HG03159 (cell line): ENCODE results near the gene ZNF248.
A peak's percentile ranks its signal among the peaks of the same experiment; 100 is the strongest.

Experiments
- ATAC-seq: cut with Tn5 transposase; IDR thresholded peaks from one replicate; pipeline ENCODE4 v1.9.1; 2021; ENCODE audit warnings: mild to moderate bottlenecking, moderate library complexity; ENCODE audit not compliant: unreplicated experiment

The ZNF248 gene

DNA sequence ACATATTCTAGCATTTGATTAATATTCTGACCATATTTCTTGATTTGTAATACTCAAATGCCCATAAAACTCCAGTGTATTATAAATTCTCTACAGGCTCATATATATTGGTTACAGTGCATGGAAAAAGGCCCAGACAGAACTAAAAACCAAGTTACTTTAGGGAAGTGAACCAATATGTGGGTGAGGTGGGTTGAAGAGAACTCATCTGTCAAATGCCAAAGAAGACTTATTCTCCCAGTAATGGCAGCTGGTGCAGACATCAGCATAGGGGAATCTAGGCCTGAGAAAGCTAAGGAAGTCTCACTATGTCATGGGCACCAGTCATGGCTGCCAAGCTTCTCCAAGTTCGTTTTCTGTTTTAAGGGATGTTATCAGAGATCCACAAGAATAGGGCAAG is 30.6 kb downstream of the ZNF248 start:
- no peak for ATAC-seq

DNA sequence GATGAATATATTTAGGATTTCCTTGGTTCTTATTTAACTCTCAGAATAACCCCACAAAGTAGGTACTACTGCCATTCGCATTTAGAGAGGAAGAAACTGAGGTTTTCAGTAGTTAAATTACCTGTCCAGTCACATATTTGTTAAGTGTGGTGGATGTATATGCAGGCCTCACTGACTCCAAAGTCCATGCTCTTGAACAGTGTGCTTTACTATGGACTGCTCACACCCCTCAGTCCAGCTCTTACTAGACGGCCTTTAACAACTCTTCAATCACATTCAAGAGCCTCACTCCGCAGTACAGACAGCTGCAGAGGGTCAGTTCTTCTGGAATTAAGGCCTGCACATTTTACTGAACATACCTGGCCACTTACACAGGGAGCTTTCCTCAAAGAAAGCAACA is 36.2 kb downstream of the ZNF248 start:
- ATAC-seq: no peak

DNA sequence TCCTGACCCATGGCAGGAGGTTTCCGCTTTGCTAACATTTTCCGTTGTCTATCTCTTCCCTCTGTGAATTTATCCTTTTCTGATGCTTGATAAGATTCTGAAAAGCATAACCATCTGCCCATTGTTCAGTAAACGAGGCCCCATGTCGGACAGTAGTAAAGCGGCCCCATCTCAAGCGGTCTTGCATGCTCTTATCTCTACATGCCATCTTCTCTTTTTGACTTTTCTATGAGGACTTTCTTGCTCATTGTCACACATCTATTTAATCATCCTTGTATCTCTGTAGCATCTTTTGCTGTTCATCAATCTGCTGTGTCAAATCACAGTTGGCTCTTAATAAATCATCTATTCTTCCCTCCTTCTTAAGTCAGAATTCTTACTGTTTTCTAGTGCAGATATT is 37.6 kb downstream of the ZNF248 start:
- no peak for ATAC-seq

DNA sequence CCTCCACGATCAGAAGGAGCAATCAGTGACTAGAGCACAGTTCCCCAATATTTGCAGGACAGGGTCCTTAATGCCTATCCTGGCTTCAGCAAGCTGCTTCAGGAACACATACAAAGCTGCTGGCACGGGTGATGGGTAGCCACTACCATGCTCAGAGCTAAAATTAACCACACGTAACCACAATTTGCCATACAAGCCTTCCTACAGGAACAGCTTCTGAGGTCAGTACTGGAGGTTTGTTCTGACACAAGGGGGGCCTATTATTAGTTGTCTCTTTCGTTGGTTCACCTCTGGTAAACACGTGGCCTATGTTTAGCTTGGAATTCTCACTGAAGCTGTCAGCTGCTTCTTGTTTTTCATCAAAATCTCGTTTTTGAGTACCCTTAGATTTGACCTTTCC is 41.1 kb downstream of the ZNF248 start:
- no peak for ATAC-seq

DNA sequence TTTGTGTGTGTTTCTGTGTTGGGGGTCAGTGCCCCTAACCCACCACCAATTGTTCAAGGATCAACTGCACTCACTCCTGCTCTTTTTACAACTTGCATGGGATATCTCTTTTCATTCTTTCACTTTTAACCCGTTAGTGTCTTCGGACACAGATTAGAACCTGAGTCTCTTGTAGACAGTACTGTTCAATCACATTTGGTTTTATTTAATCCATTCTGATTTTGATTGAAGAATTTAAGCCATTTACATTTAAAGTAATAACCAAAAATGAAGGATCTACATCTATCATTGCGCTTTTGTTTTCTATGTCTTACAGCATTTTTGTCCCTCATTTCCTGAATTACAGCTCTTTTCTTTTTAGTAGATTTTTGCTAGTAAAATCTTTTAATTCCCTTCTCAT is 43.6 kb downstream of the ZNF248 start:
- no peak for ATAC-seq

GRCh38 chr10:37812290-37812689 is 45.1 kb downstream of the ZNF248 start:
- ATAC-seq: no peak

GRCh38 chr10:37803269-37803668 is 54.1 kb downstream of the ZNF248 start:
- no peak for ATAC-seq

DNA sequence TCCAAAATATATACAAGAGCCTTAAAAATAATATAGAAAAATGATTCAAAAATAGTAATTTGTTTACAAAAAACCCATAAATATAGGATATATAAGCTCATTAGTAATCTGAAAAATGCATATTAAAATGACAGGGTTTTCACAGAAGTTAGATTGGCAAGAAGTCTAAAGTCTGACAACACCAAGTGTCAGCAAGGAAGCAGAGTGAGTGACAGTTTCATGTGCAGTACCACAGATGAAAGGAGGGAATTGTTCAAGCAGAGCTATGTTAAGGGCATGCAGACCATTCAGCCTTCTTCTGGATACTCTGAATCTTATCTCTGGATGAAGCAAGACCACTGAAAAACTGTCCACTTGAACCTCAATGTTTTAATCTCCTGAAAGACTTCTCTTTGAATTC is 55.9 kb downstream of the ZNF248 start:
- ATAC-seq: no peak

- ATAC-seq: no peak
Observed at GRCh38 chr10:37794305-37794976, 63.0 kb downstream of the ZNF248 start.

- ATAC-seq: no peak
Observed at GRCh38 chr10:37789590-37789989, 67.8 kb downstream of the ZNF248 start.

DNA sequence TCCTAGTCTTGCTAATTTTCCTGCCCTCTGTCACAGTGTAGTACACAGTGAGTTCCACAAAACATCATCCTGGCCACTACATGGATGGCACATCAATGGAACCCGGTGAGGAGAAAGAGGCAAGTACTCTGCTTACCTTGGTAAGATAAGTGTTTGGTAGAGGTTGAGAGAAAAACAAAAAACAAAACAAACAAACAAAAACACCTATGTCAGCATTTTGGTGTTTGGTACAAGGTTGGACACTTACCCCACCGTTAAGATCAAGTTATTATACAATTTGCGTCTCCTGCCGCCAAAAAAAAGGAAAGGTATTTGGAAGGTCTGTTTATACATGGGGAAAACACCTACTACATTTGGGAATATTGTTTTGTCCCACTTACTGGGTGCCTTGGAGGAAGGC is 72.7 kb downstream of the ZNF248 start:
- ATAC-seq: no peak

- no peak for ATAC-seq
Observed at GRCh38 chr10:37780536-37780935, 76.9 kb downstream of the ZNF248 start.

GRCh38 chr10:37777056-37777455 is 80.4 kb downstream of the ZNF248 start:
- no peak for ATAC-seq

GRCh38 chr10:37775612-37776011 is 81.8 kb downstream of the ZNF248 start:
- no peak for ATAC-seq

DNA sequence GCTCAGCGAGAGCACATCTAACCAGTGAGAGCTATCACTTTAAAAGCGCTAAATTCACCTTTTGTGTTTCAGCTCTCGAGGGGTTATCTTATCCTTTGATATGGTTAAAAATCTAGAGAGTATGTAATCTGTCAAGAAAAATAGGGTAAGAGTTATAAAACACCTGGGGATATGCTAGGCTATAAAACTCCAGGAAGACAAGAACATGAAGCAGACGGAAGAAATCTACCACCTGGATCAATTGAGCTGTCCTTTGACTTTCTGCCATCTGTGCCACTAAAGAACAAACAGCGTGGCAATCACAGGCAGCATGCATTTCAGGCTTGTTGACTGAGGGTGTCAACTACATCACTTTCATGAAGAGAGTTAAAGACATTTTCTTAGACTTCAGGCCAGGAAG is 83.1 kb downstream of the ZNF248 start:
- no peak for ATAC-seq

DNA sequence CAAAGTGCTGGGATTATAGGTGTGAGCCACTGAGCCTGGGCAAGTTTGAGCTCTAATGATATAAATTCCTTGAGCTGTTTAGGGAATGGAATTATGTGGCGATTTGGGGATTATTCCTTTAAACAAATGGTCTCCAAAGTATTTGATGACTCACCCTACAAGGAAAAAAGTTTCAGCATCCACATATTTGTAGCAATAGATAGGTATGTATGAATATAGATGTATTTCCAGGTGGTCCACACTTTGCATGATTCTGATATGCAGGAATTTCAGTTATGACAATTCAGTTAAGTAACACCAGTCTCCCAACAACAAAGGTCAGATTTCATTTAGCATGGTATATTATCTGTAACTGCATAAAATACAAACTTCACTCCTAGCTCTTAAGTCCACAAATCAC is 92.2 kb downstream of the ZNF248 start:
- ATAC-seq: no peak

DNA sequence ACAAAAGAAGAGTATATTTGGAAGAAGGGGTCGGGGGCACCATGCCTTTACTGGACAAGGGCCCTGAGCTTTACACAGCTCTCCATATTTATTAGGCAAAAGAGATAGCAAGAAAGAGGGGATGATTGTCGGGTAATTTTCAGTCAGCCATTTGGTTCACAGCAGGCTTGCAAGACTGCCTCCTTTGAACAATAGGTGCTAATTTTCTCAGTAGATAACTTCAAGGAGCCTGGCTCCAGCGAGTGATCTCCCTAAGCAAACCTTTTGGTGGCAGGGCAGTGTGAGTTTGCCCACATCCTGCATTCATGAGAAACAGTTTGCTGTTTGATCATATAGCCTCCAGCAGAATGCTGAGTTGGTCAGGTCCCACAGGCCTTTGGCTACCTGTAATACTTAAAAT is 94.3 kb downstream of the ZNF248 start:
- ATAC-seq: no peak

- no peak for ATAC-seq
Observed at GRCh38 chr10:37762287-37762686, 95.1 kb downstream of the ZNF248 start.

DNA sequence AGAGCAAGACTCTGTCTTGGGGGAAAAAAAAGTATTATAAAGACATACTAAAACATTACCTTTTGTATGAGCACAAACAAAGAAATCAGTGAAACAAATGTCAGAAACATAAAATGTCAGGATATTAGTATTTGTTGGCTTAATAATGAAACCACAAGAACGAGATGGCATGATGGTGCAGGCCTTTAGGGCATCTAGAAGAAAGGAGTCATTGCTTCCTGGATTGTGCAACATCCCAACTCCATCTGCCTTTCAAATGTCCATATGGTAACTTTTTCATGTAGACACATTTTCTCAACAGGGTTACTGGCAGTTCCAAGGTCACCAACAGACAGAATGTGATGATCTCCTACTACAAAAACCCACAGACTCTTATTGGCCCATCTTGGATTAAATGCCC is 96.6 kb downstream of the ZNF248 start:
- no peak for ATAC-seq

- ATAC-seq: no peak
Observed at GRCh38 chr10:37758074-37758473, 99.3 kb downstream of the ZNF248 start.

DNA sequence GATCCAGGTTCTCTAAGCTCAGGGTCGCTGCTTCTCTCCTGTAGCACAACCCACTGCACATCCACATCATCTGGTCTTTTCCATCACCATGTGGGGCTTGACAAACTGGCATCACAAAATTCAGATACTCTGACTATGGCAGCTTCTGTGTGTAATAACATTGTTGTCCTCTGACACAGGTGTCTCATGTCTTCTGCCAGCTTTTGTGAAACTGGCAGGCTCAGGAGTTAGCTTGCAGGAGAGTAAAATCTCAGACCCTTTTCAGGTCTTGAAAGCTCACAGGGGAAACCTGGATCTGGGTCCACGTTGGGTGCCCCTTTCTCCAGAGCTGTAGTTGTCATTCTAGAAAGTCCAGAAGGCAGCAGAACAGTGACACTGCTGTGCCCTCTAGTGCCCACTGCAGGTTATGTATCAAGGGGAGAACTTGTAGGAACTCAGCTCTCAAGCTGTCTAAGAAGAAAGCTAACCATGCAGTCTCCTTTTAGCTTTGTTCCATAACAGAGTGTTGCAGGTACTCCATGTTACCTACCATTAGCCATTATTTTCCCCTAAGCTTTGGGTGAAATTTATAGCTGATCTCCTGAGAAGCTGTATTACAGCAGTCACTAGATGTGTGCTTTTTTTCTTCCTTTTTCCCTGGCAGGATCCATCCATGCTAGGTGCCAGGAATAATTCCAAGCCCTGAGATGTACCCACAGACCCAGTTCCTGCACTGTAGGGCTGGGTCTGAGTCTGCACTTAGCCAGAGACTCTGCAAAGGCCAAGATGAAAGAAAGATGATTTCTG is 102.7 kb downstream of the ZNF248 start:
- peak; percentile 66 for ATAC-seq

DNA sequence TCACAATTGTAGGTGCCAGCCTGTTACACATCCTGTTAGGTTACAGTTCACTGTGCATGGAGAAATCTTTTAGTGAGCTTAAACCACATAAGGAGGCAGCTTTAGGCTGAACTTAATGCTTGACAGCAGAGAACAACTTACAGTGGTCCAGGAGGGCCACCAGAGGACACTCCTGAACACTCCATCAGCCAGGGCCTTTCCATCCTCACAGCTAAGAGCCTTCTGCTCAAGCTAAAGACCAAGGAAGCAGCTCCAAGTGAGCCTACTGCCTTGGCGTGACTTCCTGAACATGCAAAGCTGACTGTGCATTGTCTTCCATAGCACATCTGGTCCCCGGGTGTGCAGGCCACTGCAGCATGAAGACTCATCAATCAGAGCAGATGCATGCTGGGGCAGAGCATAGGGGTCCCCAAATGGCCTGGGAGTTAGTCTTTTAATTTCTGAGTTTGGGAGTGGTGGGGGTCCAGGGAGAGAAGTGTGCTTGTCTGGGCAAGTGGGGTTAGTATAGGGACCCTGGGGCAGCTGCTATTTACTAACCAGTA is 105.0 kb downstream of the ZNF248 start:
- no peak for ATAC-seq
